Loucy (cell line): ENCODE results near the gene COX4I2.

Source experiments
- H2AFZ ChIP-seq: fragments of 200-600 bp; sonication (generic); 2 replicates; pipeline ENCODE4 v1.6.0; 2016; ENCODE audit warnings: antibody characterized with exemption, mild to moderate bottlenecking, low read length, moderate library complexity
- H3F3A ChIP-seq: fragments of 200-600 bp; 2 replicates; pipeline ENCODE4 v1.6.0; 2016; ENCODE audit warnings: antibody characterized with exemption, low read depth, mild to moderate bottlenecking
- H3K27me3 ChIP-seq: fragments of 200-600 bp; sonication (generic); 2 replicates; pipeline ENCODE4 v1.6.1; 2014; ENCODE audit warnings: low read length, mild to moderate bottlenecking; ENCODE audit not compliant: insufficient read depth, poor library complexity, severe bottlenecking
- H3K36me3 ChIP-seq: fragments of 200-600 bp; sonication (generic); 2 replicates; pipeline ENCODE4 v1.6.1; 2016; ENCODE audit warnings: low read length; ENCODE audit not compliant: insufficient read depth
- H3K4me1 ChIP-seq: fragments of 200-600 bp; sonication (generic); 2 replicates; pipeline ENCODE4 v1.5.1; 2014; ENCODE audit warnings: low read length, mild to moderate bottlenecking; ENCODE audit not compliant: insufficient read depth, poor library complexity, severe bottlenecking
- H3K4me2 ChIP-seq: fragments of 200-600 bp; sonication (generic); 2 replicates; pipeline ENCODE4 v1.6.0; 2014; ENCODE audit warnings: antibody characterized with exemption, low read length, low read depth, mild to moderate bottlenecking; ENCODE audit not compliant: poor library complexity, severe bottlenecking
- H3K4me3 ChIP-seq: fragments of 200-600 bp; sonication (generic); 2 replicates; pipeline ENCODE4 v1.5.1; 2014; ENCODE audit warnings: low read length, mild to moderate bottlenecking, mixed read lengths; ENCODE audit not compliant: poor library complexity, severe bottlenecking
- H3K79me2 ChIP-seq: fragments of 200-600 bp; sonication (generic); 2 replicates; pipeline ENCODE4 v1.6.1; 2014; ENCODE audit warnings: low read length; ENCODE audit not compliant: insufficient read depth
- H3K9ac ChIP-seq: fragments of 200-600 bp; sonication (generic); 2 replicates; pipeline ENCODE4 v1.6.0; 2014; ENCODE audit warnings: mild to moderate bottlenecking, low read depth, low read length, moderate library complexity; ENCODE audit not compliant: poor library complexity, severe bottlenecking
- H3K9me2 ChIP-seq: fragments of 200-600 bp; sonication (generic); replicated peaks from 2 replicates; pipeline ENCODE4 v1.6.1; 2016; ENCODE audit warnings: low read depth, low read length, mixed read lengths
- H3K9me3 ChIP-seq: fragments of 200-600 bp; sonication (generic); 2 replicates; pipeline ENCODE4 v1.6.1; 2014; ENCODE audit warnings: mild to moderate bottlenecking, antibody characterized with exemption, low read length, low read depth; ENCODE audit not compliant: insufficient read depth
- H4K20me1 ChIP-seq: fragments of 200-600 bp; sonication (generic); 2 replicates; pipeline ENCODE4 v1.6.0; 2014; ENCODE audit warnings: antibody characterized with exemption, low read length, mild to moderate bottlenecking; ENCODE audit not compliant: insufficient read depth, poor library complexity, severe bottlenecking
- CTCF ChIP-seq: fragments of 200-600 bp; sonication (generic); conservative IDR thresholded peaks from 2 replicates; pipeline ENCODE4 v1.5.1; 2014; ENCODE audit warnings: mild to moderate bottlenecking, antibody characterized with exemption, low read length
- EZH2phosphoT487 ChIP-seq: fragments of 200-600 bp; IDR thresholded peaks from 2 replicates; pipeline ENCODE4 v1.6.1; 2018; ENCODE audit warnings: antibody characterized with exemption, mild to moderate bottlenecking, moderate library complexity, borderline replicate concordance

The COX4I2 gene

GRCh38 chr20:31641391-31641790, 3.7 kb downstream of the COX4I2 start:
- peaks cover 7% of the 10 kb centered on the region for H3K4me1 ChIP-seq
- H2AFZ ChIP-seq = no peak overlapping the region
- TF ChIP-seq EZH2phosphoT487 (no peak), CTCF (no peak)
- no peaks in the 10 kb centered on the region for H3K27me3 ChIP-seq
- H4K20me1 ChIP-seq = no peaks in the 10 kb centered on the region
- H3K9ac ChIP-seq = no peak overlapping the region
- H3F3A ChIP-seq = no peaks in the 10 kb centered on the region
- H3K79me2 ChIP-seq = no peaks in the 10 kb centered on the region
- no peak overlapping the region for H3K4me2 ChIP-seq
- no peaks in the 10 kb centered on the region for H3K36me3 ChIP-seq
- no peaks in the 10 kb centered on the region for H3K9me3 ChIP-seq
- H3K9me2 ChIP-seq = no peaks in the 10 kb centered on the region
- no peak overlapping the region for H3K4me3 ChIP-seq

- Histone ChIP-seq H3K9me2 (no peaks in the 10 kb centered on the region), H3K9ac (no peak overlapping the region), H4K20me1 (no peaks in the 10 kb centered on the region), H3K4me2 (no peak overlapping the region), H3K4me3 (no peak overlapping the region), H2AFZ (0 out of 2 replicates have a peak overlapping the region, but pooled peaks have one; percentile 2), H3K9me3 (no peaks in the 10 kb centered on the region), H3K36me3 (no peaks in the 10 kb centered on the region), H3F3A (no peaks in the 10 kb centered on the region), H3K79me2 (no peaks in the 10 kb centered on the region), H3K27me3 (no peaks in the 10 kb centered on the region), H3K4me1 (peaks cover 7% of the 10 kb centered on the region)
- no peak for TF ChIP-seq CTCF
- no peak for TF ChIP-seq EZH2phosphoT487
These were observed 5.1 kb downstream of the COX4I2 start for GRCh38 chr20:31642837-31643236.

- Histone ChIP-seq H3F3A (no peaks in the 10 kb centered on the region), H4K20me1 (no peaks in the 10 kb centered on the region), H3K36me3 (no peaks in the 10 kb centered on the region), H3K9ac (no peak overlapping the region), H3K27me3 (no peaks in the 10 kb centered on the region), H3K4me2 (no peak overlapping the region), H3K79me2 (no peaks in the 10 kb centered on the region), H3K4me1 (peaks cover 7% of the 10 kb centered on the region), H3K4me3 (no peak overlapping the region), H3K9me3 (no peaks in the 10 kb centered on the region), H3K9me2 (no peaks in the 10 kb centered on the region), H2AFZ (no peak overlapping the region)
- TF ChIP-seq CTCF (no peak), EZH2phosphoT487 (no peak)
These were observed 5.8 kb downstream of the COX4I2 start for GRCh38 chr20:31643522-31643921.
